Gastrocnemius medialis (tissue), 4 donors: ENCODE data around the gene TRAF1.

ENCODE experiments used
- CTCF ChIP-seq, 5 experiments: fragments of 450-650 bp in 3 of 5; fragments of 200-600 bp in 2 of 5; sonication (generic) in 2 of 5; IDR thresholded peaks in 4 of 5; conservative IDR thresholded peaks in 1 of 5; 1 replicate in 4 of 5; 2 replicates in 1 of 5; pipeline ENCODE4 v1.5.1; 2016 to 2019; ENCODE audit warnings: antibody characterized with exemption in 5 of 5, mild to moderate bottlenecking in 3 of 5, moderate library complexity in 3 of 5
- POLR2A ChIP-seq, 2 donors: fragments of 450-650 bp; IDR thresholded peaks; one replicate each; pipeline ENCODE4 v1.6.1; 2017; ENCODE audit warnings: antibody characterized with exemption in 2 of 2, mild to moderate bottlenecking in 2 of 2, moderate library complexity in 2 of 2

DNA sequence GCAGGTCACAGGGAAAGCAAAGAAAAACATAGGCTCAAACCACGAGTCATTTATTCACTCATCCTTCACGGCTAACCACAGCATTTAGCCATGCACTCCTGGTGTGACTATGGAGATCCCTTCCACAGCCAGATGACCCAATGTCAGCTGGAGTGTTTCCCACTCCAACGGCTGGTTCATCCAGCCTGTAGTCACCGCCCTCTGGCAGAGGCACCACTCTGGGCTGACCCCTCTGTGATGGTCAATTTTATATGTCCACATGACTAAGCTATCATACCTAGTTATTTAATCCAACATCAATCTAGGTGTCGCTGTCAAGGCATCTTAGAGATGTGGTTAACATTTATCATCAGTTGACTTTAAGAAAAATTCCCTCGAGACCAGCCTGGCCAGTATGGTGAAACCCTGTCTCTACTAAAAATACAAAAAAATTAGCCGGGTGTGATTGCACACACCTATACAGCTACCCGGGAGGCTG, 40.1 kb downstream of the TRAF1 start:
- TF ChIP-seq POLR2A (IDR thresholded peaks at IDR 0.05), result no peak
- no peak for TF ChIP-seq CTCF (IDR thresholded peaks at IDR 0.05 in 4 of 5, conservative IDR thresholded peaks at IDR 0.05 in 1 of 5)
